H1 (cell line): ENCODE data around the gene PHYHD1. TPM values are rescaled to one million over a fixed set of nuclear protein-coding genes. Genes with fewer than 3 reads are reported as not detected.

Experiments used
- CTCF ChIA-PET: fragments of 300-600 bp; sonication (Branson Sonifier 250); formaldehyde crosslinking; loops from one replicate; lab custom pipeline; 2021; ENCODE audit not compliant: partially characterized antibody; lab: Charles Lee
- POLR2A ChIA-PET: fragments of 300-600 bp; sonication (Branson Sonifier 250); formaldehyde crosslinking; loops from one replicate; lab custom pipeline; 2021; ENCODE audit warnings: inconsistent platforms; ENCODE audit not compliant: partially characterized antibody; lab: Charles Lee
- DNase-seq, 2 experiments: peaks; one replicate each; pipeline versions ENCODE4 v3.0.0 to v3.0.0-alpha.2; 2010 to 2022; ENCODE audit warnings: low spot score in 2 of 2, low read depth in 1 of 2, mixed read lengths in 1 of 2
- FAIRE-seq: peaks from 2 replicates; lab custom pipeline; 2011; peaks lifted over from hg19 to GRCh38; lab: Jason Lieb, UNC
- H2AFZ ChIP-seq: 2 replicates; pipeline ENCODE4 v1.8.1; 2012; ENCODE audit warnings: low read length, inconsistent platforms
- H2AK5ac ChIP-seq: 2 replicates; pipeline ENCODE4 v1.6.1; 2013; ENCODE audit warnings: low read depth, low read length
- H2BK120ac ChIP-seq: replicated peaks from 2 replicates; pipeline ENCODE3; 2013; ENCODE audit warnings: low read depth, low read length, inconsistent platforms
- H2BK12ac ChIP-seq: 2 replicates; pipeline ENCODE4 v1.6.1; 2013; ENCODE audit warnings: low read depth, low read length
- H2BK15ac ChIP-seq: 2 replicates; pipeline ENCODE4 v1.6.1; 2013; ENCODE audit warnings: low read length
- H2BK20ac ChIP-seq: 2 replicates; pipeline ENCODE4 v1.6.1; 2013; ENCODE audit warnings: low read length
- H2BK5ac ChIP-seq: 2 replicates; pipeline ENCODE4 v1.6.1; 2013; ENCODE audit warnings: low read depth, low read length
- H3K14ac ChIP-seq: 2 replicates; pipeline ENCODE4 v1.6.1; 2013; ENCODE audit warnings: inconsistent platforms; ENCODE audit not compliant: insufficient read length
- H3K18ac ChIP-seq: 2 replicates; pipeline ENCODE4 v1.6.1; 2013; ENCODE audit warnings: low read length; ENCODE audit errors: extremely low read depth
- H3K23ac ChIP-seq: 2 replicates; pipeline ENCODE4 v1.6.1; 2013; ENCODE audit warnings: inconsistent platforms; ENCODE audit not compliant: insufficient read length
- H3K23me2 ChIP-seq: 2 replicates; pipeline ENCODE4 v1.6.1; 2013; ENCODE audit warnings: low read depth, low read length
- H3K27ac ChIP-seq: 2 replicates; pipeline ENCODE4 v1.6.1; 2011; ENCODE audit warnings: low read depth, low read length, inconsistent platforms
- H3K27me3 ChIP-seq, 4 experiments: replicated peaks in 1 of 4; 1 replicate in 1 of 4; 2 replicates in 3 of 4; pipeline versions ENCODE4 v1.6.1 to v1.8.1; 2011 to 2013; ENCODE audit warnings: low read length in 3 of 4, mild to moderate bottlenecking in 3 of 4, inconsistent platforms in 2 of 4, mixed read lengths in 2 of 4, moderate library complexity in 1 of 4; ENCODE audit not compliant: control insufficient read depth in 3 of 4, insufficient read depth in 3 of 4; ENCODE audit errors: extremely low read depth in 1 of 4
- H3K36me3 ChIP-seq, 4 experiments: 2 replicates each; pipeline versions ENCODE4 v1.6.1 to v1.8.1; 2011 to 2013; ENCODE audit warnings: mild to moderate bottlenecking in 4 of 4, low read length in 3 of 4, moderate library complexity in 2 of 4, control low read depth in 1 of 4, inconsistent platforms in 1 of 4; ENCODE audit not compliant: insufficient read depth in 4 of 4, control insufficient read depth in 2 of 4
- H3K4ac ChIP-seq: replicated peaks from 2 replicates; pipeline ENCODE3; 2013; ENCODE audit warnings: low read length, low read depth, mixed read lengths, inconsistent platforms; ENCODE audit not compliant: insufficient read length
- H3K4me1 ChIP-seq, 4 experiments: replicated peaks in 1 of 4; 1 replicate in 1 of 4; 2 replicates in 3 of 4; pipeline versions ENCODE4 v1.6.1 to v1.8.1; 2011 to 2013; ENCODE audit warnings: low read length in 3 of 4, inconsistent platforms in 2 of 4, mixed read lengths in 1 of 4; ENCODE audit not compliant: insufficient read depth in 4 of 4, control insufficient read depth in 3 of 4
- H3K4me2 ChIP-seq, 2 experiments: 2 replicates each; pipeline versions ENCODE4 v1.6.1 to v1.8.1; 2011 to 2013; ENCODE audit warnings: low read depth in 2 of 2, low read length in 2 of 2, control low read depth in 1 of 2, inconsistent platforms in 1 of 2, mild to moderate bottlenecking in 1 of 2; ENCODE audit not compliant: insufficient read depth in 1 of 2
- H3K4me3 ChIP-seq, 4 experiments: fragments of 200-600, 300-600 bp in 1 of 4; sonication (generic), shearing (Covaris generic), sonication (Bioruptor Twin) in 1 of 4; 2 replicates each; pipeline versions ENCODE4 v1.5.1 to v1.8.1; 2011 to 2016; ENCODE audit warnings: low read length in 4 of 4, low read depth in 3 of 4, control low read depth in 2 of 4, inconsistent platforms in 2 of 4, mild to moderate bottlenecking in 2 of 4, mixed read lengths in 1 of 4, moderate library complexity in 1 of 4; ENCODE audit not compliant: insufficient read depth in 2 of 4; ENCODE audit errors: extremely low read depth in 1 of 4
- H3K56ac ChIP-seq: replicated peaks from 2 replicates; pipeline ENCODE3; 2013; ENCODE audit warnings: low read depth, mild to moderate bottlenecking, mixed read lengths, low read length, inconsistent platforms; ENCODE audit not compliant: insufficient read length
- H3K79me1 ChIP-seq: 2 replicates; pipeline ENCODE4 v1.6.1; 2013; ENCODE audit warnings: low read depth, low read length, control low read depth
- H3K79me2 ChIP-seq, 2 experiments: 2 replicates each; pipeline versions ENCODE4 v1.6.1 to v1.8.1; 2012 to 2013; ENCODE audit warnings: low read length in 2 of 2, mild to moderate bottlenecking in 2 of 2, inconsistent platforms in 1 of 2; ENCODE audit not compliant: insufficient read depth in 2 of 2, control insufficient read depth in 1 of 2
- H3K9ac ChIP-seq, 4 experiments: replicated peaks in 1 of 4; 1 replicate in 1 of 4; 2 replicates in 3 of 4; pipeline versions ENCODE4 v1.6.1 to v1.8.1; 2011 to 2013; ENCODE audit warnings: low read depth in 3 of 4, low read length in 3 of 4, control low read depth in 2 of 4, mild to moderate bottlenecking in 2 of 4, moderate library complexity in 2 of 4, inconsistent platforms in 1 of 4; ENCODE audit errors: extremely low read depth in 1 of 4
- H3K9me3 ChIP-seq, 2 experiments: 2 replicates each; pipeline versions ENCODE4 v1.6.1 to v1.8.1; 2012 to 2013; ENCODE audit warnings: mild to moderate bottlenecking in 2 of 2, moderate library complexity in 2 of 2, control low read depth in 1 of 2, inconsistent platforms in 1 of 2, low read depth in 1 of 2, low read length in 1 of 2, mixed read lengths in 1 of 2; ENCODE audit not compliant: insufficient read depth in 2 of 2
- H4K20me1 ChIP-seq, 2 experiments: replicated peaks in 1 of 2; 2 replicates each; pipeline versions ENCODE3 to v1.8.1; 2011 to 2013; ENCODE audit warnings: inconsistent platforms in 2 of 2, low read length in 2 of 2, mild to moderate bottlenecking in 1 of 2; ENCODE audit not compliant: insufficient read depth in 2 of 2, control insufficient read depth in 1 of 2
- H4K5ac ChIP-seq: 2 replicates; pipeline ENCODE4 v1.6.1; 2013; ENCODE audit warnings: low read length, low read depth, mixed read lengths, inconsistent platforms; ENCODE audit not compliant: insufficient read length
- H4K8ac ChIP-seq: 2 replicates; pipeline ENCODE4 v1.8.0; 2013; ENCODE audit warnings: mild to moderate bottlenecking, moderate library complexity, low read length, inconsistent platforms; ENCODE audit not compliant: insufficient read depth; ENCODE audit errors: extremely low read depth
- H4K91ac ChIP-seq: replicated peaks from 2 replicates; pipeline ENCODE3; 2013; ENCODE audit warnings: low read length, mixed read lengths, inconsistent platforms; ENCODE audit not compliant: insufficient read length
- CEBPB ChIP-seq: IDR thresholded peaks from 2 replicates; pipeline ENCODE4 v1.6.1; 2012; ENCODE audit warnings: low read depth, low read length
- TAF7 ChIP-seq: optimal IDR thresholded peaks from 2 replicates; pipeline ENCODE3; 2011; ENCODE audit warnings: low read depth, mild to moderate bottlenecking, inconsistent platforms, low read length, moderate library complexity, borderline replicate concordance
- whole genome bisulfite sequencing, 2 experiments: shearing (Covaris generic) in 1 of 2; methylation state at CpG; one replicate each; pipeline versions ENCODE4 v1.1.6 to v1.1.7; 2013 to 2015; ENCODE audit warnings: low lambda C conversion rate in 2 of 2, mixed read lengths in 2 of 2, inconsistent platforms in 1 of 2, low coverage in 1 of 2, missing lambda C conversion rate in 1 of 2; ENCODE audit not compliant: insufficient replicate concordance in 2 of 2, insufficient coverage in 1 of 2, insufficient read length in 1 of 2; ENCODE audit errors: extremely low coverage in 1 of 2, missing lambda C conversion rate in 1 of 2; 5-methylcytosine and 5-hydroxymethylcytosine counted together
- polyA plus RNA-seq, 7 experiments: library from polyadenylated mRNA; depleted of rRNA in 3 of 7; stranded (reverse) in 5 of 7; unstranded in 2 of 7; fragments of >200 nt in 5 of 7; fragments of 200-250 nt in 2 of 7; gene quantifications; 1 replicate in 5 of 7; 2 replicates in 1 of 7; 4 replicates in 1 of 7; pipeline versions ENCODE4 v1.2.1 to v1.2.3, GENCODE V29; 2011 to 2013; ENCODE audit warnings: missing spikeins in 2 of 7, mixed read lengths in 2 of 7
- total RNA-seq: library from RNA; stranded (reverse); fragmentation: NEBNext Ultra II Directional; extraction: Animal tissue kit (Norgen Biotek cat#: 25700); gene quantifications from 2 replicates; pipeline ENCODE4 v1.2.1, GENCODE V29; 2021

Gene PHYHD1
- total and polyA plus RNA-seq, 2 of the 8 experiments (the other 6 are each of a cell fraction or from before 2014, with no cell fraction given): 14.1 to 25.6 TPM

DNA sequence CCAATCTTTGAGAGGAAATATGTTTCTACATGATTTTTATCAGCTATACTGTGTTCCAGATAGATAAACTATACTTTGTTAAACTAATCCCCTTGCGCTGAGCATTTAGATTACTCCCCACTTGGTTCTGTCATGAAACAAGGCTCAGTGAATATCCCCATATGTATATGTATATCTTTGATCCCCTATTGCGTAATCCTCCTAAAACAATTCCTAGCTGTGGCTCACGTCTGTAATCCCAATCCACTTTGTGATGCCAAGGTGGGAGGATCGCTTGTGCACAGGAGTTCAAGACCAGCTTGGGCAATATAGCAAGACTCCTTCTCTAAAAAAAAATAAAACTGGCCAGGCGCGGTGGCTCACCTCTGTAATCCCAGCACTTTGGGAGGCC, 2.7 kb downstream of the PHYHD1 start:
- no peaks in the 10 kb centered on the region for H3K27me3 ChIP-seq
- H2BK5ac ChIP-seq: no peak overlapping the region
- H3K56ac ChIP-seq: no peak overlapping the region
- no peaks in the 10 kb centered on the region for H3K9me3 ChIP-seq
- peaks cover 2% of the 10 kb centered on the region; the same call in 1 of the 2 replicates for H3K23me2 ChIP-seq
- peaks cover 1 to 2% of the 10 kb centered on the region in 2 experiments for H4K20me1 ChIP-seq
- DNase-seq (no peak), FAIRE-seq (no peak)
- ChIA-PET POLR2A (interaction anchor here (0.7 to 1.7 kb wide), 5 partner anchors 22 to 226 kb away, joined by 3 to 4 read pairs (median 3); partner anchors contain the start of gene ZDHHC12), CTCF (interaction anchor here (0.7 to 9.7 kb wide), 10 partner anchors 10 to 190 kb away, joined by 3 to 139 read pairs (median 4); partner anchors contain the start of genes KYAT1 and LRRC8A)
- no peak overlapping the region for H4K5ac ChIP-seq
- no peak overlapping the region for H2AK5ac ChIP-seq
- H4K91ac ChIP-seq: no peak overlapping the region
- H2BK120ac ChIP-seq: no peak overlapping the region
- no peak overlapping the region for H3K9ac ChIP-seq
- no peak overlapping the region for H4K8ac ChIP-seq
- H3K36me3 ChIP-seq: no peaks in the 10 kb centered on the region; a peak in 1 of 8 replicates
- H3K18ac ChIP-seq: no peak overlapping the region
- no peak overlapping the region for H3K27ac ChIP-seq
- no peaks in the 10 kb centered on the region for H3K79me2 ChIP-seq
- no peak overlapping the region for H3K4ac ChIP-seq
- peaks cover 0 to 10% (median 4%) of the 10 kb centered on the region in 4 experiments; a peak in 5 of 7 replicates for H3K4me1 ChIP-seq
- H2BK15ac ChIP-seq: no peak overlapping the region
- H3K4me2 ChIP-seq: no peak overlapping the region
- no peak overlapping the region for H3K23ac ChIP-seq
- TF ChIP-seq CEBPB: peak; percentile 93
- no peak for TF ChIP-seq TAF7
- no peak overlapping the region for H2BK12ac ChIP-seq
- H3K14ac ChIP-seq: no peak overlapping the region
- no peak overlapping the region for H3K4me3 ChIP-seq
- 0 out of 2 replicates have a peak overlapping the region, but pooled peaks have one; percentile 48 for H2BK20ac ChIP-seq
- H3K79me1 ChIP-seq: no peaks in the 10 kb centered on the region
- WGBS, 2 experiments: 92% methylated on average over 6 of the region's 6 CpGs; no CpG with 5 or more reads in 1 of the 2 experiments
- H2AFZ ChIP-seq: no peak overlapping the region
